Measurements from ENCODE around the gene TMX4.
"Not testable (repeated sequence)": the region's sequence is repeated elsewhere in the genome, so short reads cannot be mapped to it uniquely, and the experiment has no call there.

TMX4 gene

DNA sequence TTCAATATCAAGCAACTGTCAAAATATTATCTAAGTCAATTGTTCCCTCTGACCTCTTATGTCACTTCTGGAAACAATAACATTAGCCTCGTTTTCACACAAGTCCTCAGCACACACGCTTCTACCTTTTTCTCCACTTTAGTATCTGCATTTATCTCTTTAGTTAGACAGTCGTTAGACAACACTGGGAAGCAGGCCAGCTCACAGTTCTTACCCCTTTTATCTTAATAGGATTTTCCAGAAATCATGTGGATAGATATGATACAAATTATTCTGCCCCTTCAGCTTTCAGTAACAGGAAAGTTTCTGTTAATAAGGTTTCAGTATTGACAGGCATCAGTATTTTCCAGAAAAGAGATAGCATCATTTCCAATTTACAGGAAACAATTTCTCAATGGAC, 53.4 kb downstream of the TMX4 start:
- DNase-seq = no peak

GRCh38 chr20:7959484-7959883, 60.1 kb downstream of the TMX4 start:
- peak in 1 of 2 experiments; percentile 25 for DNase-seq

GRCh38 chr20:7956561-7956960, 63.0 kb downstream of the TMX4 start:
- DNase-seq = not testable (repeated sequence)

- DNase-seq = no peak
These were observed 69.2 kb downstream of the TMX4 start for GRCh38 chr20:7950387-7950786.

DNA sequence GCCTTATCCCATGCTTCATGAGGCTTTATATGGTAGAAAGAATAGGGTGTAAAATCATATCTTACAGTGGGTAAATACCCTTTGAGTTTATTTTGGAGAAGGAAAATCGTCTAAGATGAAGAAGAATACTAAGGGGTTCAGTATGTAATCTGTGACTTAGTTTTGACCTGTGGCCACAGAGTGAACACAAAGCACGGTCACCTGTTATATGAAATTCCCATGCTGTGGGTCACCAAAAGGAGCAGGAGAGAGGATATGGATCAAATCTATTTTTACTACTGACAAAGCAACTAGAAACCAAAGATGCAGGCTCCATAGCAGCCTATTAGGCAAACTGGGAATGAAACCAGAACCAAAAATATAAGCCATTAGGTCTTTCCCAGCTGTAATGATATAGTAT, 75.7 kb downstream of the TMX4 start:
- no peak for DNase-seq

- no peak for DNase-seq
These were observed 79.2 kb downstream of the TMX4 start, which contains the start of gene HAO1 for GRCh38 chr20:7940341-7940740. Gene HAO1 (minus strand): TSS chr20:7940458. CDS start chr20:7940422, 36 bp downstream.

GRCh38 chr20:7939663-7940062, 79.9 kb downstream of the TMX4 start:
- DNase-seq = no peak

- no peak for DNase-seq
These were observed 81.5 kb downstream of the TMX4 start for GRCh38 chr20:7938058-7938457.

GRCh38 chr20:7937328-7937727, 82.2 kb downstream of the TMX4 start:
- no peak for DNase-seq

- DNase-seq = no peak
These were observed 84.5 kb downstream of the TMX4 start for GRCh38 chr20:7935027-7935551.

DNA sequence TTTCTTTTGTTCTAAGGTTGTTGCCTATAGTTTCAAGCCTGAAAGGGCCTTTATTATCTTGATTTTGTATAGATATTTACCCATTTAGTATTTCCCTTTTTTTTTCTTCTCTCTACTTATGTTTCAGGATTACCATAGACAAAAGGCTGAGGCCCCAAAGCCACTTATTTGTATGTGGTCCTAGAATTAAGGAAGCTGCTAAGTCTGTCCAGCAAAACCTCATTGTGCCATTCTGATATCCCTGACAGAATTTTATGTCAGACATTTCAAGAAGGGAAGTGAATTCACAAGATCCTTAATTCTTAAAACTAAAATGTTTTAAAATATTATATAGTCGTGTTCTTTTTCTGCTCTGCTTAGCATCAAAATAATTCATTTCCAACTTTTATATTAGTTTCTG, 86.2 kb downstream of the TMX4 start:
- no peak for DNase-seq

DNA sequence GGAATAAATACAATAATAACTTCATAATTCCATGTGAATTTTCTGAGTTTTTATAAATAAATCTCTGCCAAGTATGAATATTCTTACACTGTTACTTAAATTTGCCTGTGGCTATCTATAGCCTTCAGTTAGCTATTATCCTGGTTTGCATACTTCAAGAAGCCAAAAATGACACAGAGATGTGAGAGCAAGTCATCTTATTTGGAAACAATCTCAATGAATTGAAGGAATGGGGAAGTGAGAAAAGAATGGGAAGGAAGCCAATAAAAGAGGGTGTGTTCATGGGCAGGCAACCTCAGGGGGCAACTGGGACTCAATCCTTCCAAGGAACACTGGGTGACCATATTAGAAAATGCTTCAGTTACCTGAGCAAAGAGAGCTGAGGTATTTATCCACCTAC, 89.2 kb downstream of the TMX4 start:
- no peak for DNase-seq

Data from NCI-H2081 (cell line).